NCI-H128 (cell line): ENCODE results near the gene CHAC1.

Experiments
- DNase-seq: peaks from one replicate; lab custom pipeline; 2025; ENCODE audit not compliant: unreplicated experiment; lab: John Stamatoyannopoulos, UW

Gene CHAC1

DNA sequence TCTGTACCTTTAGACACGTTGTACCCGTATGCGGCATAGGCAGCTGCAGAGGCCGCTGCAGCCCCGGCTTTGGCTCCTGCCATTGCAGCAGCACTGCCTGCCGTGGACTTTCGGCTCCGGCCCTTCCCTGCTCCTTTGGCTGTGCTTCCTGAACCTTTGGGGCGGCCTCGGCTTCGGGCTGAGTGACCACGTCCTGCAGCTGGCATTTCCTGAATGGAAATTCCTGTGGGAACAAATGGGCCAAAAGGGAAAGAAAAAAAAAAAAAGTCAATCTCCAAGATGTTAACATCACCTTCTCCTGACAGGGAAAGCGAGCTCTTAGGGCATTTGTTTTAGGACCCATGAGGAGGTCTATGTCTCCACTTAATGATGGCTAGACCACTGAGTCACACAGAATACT lies 29.6 kb downstream of the CHAC1 start:
- DNase-seq = no peak

DNA sequence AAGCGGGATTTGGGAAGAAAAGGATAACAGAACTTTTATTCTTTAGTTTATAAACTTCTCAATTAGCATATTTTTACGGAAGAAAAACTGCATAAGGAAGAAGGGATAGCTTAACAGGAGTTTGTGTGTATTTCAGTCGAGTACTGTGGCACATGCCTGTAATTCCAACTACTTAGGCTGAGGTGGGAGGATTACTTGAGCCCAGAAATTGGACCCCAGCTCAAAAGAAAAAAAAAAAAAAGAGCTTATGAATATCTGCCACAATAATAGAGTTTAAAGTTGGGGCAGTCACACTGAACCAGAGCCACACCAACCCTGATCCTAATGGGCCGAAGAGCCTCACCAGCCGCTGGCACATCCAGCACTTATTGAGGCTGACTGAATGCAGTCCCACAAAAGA lies 31.1 kb downstream of the CHAC1 start:
- DNase-seq = no peak

DNA sequence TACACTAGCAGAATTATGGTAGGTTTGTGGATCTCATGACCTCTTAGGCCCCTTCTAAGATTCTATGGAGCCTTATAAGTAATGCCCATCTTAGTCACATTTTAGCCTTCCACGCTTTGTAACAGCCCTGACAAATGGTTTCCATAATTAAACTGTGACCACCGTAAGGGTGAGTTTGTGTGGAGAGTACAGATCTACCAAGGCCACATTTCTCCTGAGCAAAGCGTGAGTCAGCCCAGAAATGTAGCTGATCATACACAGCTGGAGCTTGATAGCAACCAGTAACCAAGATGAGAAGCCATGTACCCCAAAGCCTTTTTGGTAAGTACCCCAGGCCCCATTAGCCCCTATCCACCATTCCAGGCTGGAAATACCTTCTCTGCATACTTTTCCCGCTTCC lies 31.7 kb downstream of the CHAC1 start:
- DNase-seq = no peak

DNA sequence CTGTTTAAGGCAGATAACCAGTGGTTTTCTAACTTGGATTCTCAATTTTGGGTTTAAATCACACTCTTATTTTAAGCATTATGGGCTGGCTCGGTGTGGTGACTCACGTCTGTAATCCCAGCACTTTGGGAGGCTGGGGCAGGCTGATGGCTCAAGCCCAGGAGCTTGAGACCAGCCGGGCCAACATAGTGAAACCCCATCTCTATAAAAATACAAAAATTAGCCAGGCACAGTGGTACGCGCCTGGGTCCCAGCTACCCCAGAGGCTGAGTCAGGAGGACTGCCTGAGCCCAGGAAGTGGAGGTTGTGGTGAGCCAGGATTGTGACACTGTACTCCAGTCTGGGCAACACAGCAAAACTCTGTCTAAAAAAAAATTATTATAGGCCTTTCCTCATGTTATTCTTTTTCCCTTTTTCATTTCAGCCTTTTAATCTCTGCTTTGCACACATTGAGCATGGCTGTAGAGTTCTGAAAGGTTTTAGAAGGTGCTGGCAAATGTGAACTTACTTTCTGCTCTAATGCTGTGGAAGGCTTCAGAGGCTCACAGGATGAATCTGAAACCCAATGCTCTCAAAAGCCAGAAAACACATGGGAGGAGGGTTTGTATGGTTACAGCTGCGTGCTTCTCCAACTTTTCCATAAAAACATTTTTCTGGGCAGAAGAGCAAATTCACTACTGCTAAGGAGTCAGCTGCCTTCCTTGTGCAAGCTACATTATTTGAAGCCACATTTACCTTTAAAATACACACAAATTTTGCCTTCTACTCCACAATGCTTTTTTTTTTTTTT lies 32.5 kb downstream of the CHAC1 start:
- no peak for DNase-seq

DNA sequence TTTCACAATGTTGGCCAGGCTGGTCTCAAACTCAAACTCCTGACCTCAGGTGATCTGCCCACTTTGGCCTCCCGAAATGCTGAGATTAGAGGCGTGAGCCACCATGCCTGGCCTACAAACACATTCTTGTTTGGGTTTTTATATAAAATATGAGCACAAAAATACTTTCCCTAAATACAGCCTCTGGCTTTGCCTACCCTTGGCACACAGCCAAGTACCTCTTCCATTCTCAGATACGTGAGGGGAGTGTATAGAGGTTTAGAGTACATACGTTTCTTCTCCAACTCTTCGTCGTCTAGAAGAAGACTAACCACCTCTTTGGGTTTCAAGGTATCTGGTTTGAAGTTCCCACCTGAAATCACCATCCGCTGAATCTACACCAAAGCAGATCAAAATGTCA lies 33.5 kb downstream of the CHAC1 start:
- DNase-seq = no peak

DNA sequence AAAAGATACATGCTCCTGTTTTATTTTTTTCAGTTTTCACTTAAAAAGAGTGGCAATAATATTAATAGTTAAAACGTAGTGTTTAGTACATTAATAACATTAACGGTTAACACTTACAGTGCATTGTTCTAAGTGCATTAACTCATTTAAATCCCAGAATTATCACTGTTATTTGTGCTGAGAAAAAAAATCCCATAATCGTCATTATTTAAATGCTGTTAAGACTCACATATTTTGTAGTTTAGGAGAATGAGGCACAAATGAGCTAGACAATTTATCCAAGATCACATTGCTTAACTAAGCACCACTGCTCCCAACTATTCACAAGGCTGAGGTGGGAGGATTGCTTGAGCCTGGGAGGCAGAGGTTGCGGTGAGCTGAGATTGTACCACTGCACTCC lies 34.9 kb downstream of the CHAC1 start:
- no peak for DNase-seq

DNA sequence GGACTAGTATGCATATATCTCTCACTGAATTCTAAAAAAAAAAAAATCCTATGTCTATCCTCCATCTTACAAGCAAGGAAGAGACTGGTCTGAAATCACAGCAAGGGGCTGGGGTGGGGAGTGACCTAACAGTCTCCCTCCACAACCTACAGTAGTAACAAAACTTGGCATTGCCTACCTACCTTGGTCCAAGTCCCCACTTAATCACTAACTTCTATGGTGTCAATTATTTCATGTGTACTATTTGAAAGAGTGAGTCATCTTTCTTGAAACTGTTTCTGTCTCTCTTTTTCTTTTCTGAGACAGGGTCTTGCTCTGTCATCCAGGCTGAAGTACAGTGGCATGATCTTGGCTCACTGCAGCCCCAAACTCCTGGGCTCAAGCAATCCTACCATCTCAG lies 36.8 kb downstream of the CHAC1 start:
- no peak for DNase-seq

DNA sequence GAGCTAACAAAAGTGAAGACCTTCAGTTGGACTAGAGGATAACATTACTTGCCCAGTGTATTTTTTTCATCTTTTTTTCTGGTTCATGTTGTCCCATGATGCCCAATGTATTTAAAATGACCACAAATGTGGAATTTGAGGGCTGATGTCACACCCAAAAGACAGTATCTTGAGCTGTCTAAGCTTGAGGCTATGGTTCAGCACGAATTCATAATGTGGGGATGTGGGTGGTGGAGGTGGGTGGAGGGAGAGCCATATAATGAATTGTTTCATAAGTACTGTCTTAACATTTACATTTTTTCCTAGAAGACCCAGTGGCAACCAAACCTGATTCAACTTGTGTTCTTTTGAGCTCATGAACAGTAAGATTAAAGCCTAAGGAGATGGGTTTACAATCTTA lies 37.5 kb downstream of the CHAC1 start:
- DNase-seq = no peak

DNA sequence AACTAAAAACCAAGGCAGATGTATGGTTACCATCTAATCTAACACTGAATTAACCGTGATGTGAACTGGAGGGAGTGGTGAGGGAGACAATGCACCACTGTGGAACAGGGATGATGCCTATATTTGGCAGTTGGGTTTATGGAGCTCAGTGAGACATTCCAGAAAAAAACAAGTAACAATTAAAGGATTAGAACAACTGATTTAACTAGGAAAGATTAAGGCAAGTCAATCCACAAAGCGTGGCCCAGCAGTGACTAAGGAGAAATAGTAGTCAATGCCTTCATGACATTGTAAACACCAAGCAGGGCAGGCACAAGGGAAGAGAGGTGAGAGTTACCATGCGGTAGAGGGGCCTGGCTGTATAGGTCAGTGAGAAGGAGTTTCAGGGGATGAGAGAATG lies 38.1 kb downstream of the CHAC1 start:
- DNase-seq = no peak

DNA sequence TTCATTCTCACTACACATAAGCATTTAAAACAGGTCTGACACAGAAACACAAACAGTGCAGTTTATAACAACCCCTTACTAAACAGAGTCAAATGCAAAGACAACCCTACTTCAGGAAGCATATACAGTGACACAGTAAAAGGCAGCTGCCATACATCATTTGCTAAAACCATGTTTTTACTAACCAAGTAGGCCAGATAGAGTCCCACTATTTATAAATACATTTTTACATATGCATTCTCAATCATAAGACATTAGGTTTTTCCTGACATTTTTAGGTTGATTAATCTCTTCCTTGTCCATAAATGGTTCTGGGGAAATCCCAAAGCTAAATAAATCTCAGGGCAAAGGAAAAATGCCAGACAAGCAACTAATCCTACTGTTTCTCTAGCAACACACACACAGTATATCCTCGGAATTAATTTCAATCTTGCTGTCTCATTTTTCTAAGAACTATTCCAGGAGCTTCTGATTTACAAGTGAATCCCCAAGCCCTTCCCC lies 39.0 kb downstream of the CHAC1 start:
- no peak for DNase-seq

DNA sequence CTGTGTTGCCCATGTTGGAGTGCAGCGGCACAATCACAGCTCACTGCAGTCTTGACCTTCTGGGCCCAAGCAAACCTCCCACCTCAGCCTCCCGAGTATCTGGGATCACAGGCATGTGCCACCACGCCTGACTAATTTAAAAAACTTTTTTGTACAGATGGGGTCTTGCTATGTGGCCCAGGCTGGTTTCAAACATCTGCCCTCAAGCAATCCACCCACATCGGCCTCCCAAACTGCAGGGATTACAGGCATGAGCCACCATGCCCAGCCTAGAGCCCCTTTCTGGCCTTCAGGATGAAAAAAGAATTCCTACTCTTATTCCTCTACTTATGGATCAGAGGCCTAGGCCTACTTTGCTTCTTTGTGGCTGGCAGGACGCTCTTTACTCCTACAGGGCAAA lies 39.6 kb downstream of the CHAC1 start:
- DNase-seq = no peak

DNA sequence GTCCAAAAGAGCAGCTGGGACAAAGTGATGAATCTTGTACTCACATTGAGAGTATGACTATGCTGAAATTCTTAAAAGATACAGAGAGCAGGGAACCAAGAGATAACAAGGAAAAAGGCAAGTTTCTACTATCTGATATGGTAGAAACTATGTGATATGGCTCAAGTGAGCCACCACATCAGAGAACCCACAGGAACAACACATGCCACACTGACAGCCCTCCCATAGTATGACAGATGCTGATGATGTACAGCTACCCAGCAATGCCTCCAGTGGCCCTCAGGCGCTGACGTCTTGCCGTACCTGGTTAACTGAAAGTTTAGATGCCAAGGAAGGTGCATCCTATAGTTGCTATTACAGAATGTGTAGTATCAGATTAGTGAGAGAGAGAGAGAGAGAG lies 42.4 kb downstream of the CHAC1 start:
- no peak for DNase-seq

DNA sequence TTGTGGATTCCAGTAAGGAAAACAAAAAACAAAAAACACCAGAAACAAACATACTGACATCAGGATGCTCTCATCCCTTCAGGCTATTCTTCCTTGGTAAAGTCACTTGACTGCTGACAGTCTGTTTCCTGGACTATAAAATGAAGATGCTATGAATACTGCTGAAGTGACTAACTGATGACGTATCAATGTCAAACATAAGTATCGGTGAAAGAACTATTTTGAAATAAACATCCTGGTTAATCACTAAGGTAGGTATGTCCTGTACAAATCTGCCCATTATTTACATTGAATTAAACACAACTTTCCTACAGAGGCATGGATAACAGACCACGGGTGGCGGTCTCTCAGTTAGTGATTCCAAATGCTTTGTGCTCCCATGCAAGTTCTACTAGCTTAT lies 45.9 kb downstream of the CHAC1 start:
- DNase-seq = no peak

DNA sequence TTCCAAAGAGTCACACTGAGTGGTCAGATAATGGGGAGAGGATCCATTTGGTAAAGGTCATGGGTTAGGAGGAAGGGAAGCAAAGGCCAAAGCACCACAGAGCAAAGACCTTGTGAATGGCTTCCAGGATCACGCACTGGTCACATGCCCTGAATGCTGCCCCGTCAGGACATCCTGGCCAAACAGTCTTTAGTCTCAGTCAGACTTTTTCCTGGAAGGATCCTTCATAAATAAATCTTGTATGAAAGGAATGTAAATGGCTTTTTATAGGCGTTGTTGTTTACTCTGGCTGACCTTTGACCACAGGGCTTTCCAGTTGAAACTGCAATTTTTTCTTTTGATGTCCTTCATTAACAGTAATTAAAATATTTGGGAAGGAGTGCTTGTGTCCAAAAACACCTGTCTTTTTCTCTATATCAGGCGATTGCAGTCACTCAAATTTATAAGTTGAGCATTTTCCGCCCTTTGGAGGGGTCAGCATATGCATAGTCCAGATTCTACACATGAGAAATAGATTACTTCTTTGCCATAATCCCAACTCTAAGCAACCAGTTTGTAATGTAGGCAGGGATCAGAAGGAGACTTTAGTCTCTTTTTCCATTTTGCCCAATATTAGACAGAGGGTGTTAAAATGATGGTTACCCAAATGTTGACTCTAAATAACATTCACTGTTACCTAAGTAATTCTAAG lies 48.4 kb downstream of the CHAC1 start:
- no peak for DNase-seq

DNA sequence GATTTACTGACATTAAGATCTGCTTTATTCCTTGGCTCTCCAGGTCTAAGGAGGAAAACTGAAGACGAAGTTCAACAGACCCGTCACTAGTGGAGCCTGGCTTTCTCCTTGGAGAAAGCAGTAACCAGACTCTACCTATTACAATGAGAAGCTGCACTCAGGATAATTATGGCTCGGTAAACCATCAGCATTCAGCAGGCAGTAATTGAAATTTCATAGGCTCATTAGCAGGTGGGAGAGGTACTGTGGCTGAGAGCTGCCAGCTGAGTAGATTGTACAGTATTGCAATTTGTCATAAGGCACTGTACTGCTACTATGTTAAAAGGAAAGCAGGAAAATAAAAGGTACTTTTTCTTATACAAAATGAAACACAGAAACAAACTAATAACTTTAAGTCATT lies 51.2 kb downstream of the CHAC1 start:
- DNase-seq = no peak
